ENCODE results near the gene SREBF1. TPM values are rescaled to one million over a fixed set of nuclear protein-coding genes. Genes with fewer than 3 reads are reported as not detected.

Gene SREBF1
- total and polyA plus RNA-seq, 2 of the 8 experiments (the other 6 are each of a cell fraction or from before 2014, with no cell fraction given): 28.6 to 70.8 TPM

GRCh38 chr17:17794382-17794781 lies 42.4 kb downstream of the SREBF1 start:
- no peak for TF ChIP-seq SP1 (IDR thresholded peaks at IDR 0.05; ENCODE audit: low read depth, low read length)
- no peak for TF ChIP-seq CHD1 (IDR thresholded peaks at IDR 0.05; ENCODE audit: low read depth, low read length)
- no peak for TF ChIP-seq MAFK (IDR thresholded peaks at IDR 0.05; ENCODE audit: low read depth, low read length)
- no peak for TF ChIP-seq CHD2 (IDR thresholded peaks at IDR 0.05; ENCODE audit: low read length)
- TF ChIP-seq E2F6 (IDR thresholded peaks at IDR 0.05): no peak
- no peak for TF ChIP-seq SUZ12 (IDR thresholded peaks at IDR 0.05; ENCODE audit: low read length)
- no peak for TF ChIP-seq SP4 (IDR thresholded peaks at IDR 0.05; ENCODE audit: low read length)
- TF ChIP-seq SRF (IDR thresholded peaks at IDR 0.05; ENCODE audit: low read depth, low read length): no peak
- TF ChIP-seq RBBP5 (IDR thresholded peaks at IDR 0.05; ENCODE audit: borderline replicate concordance, low read depth, low read length): no peak
- H3K56ac ChIP-seq (replicated peaks; ENCODE audit: insufficient read length, low read depth, low read length): no peak overlapping the region
- no peak overlapping the region for H3K18ac ChIP-seq (ENCODE audit: extremely low read depth, low read length)
- POLR2A ChIA-PET (ENCODE audit: partially characterized antibody): interaction anchor here (0.8 to 3.6 kb wide), 7 partner anchors 9 to 43 kb away, joined by 3 to 20 read pairs (median 4); no protein-coding TSS in a partner anchor
- H2BK120ac ChIP-seq (replicated peaks; ENCODE audit: low read depth, low read length): no peak overlapping the region
- H2BK20ac ChIP-seq (ENCODE audit: low read length): no peak overlapping the region
- peaks cover 3% of the 10 kb centered on the region; the same call in 1 of the 2 replicates for H3K23me2 ChIP-seq (ENCODE audit: low read depth, low read length)
- H2BK12ac ChIP-seq (ENCODE audit: low read depth, low read length): 0 out of 2 replicates have a peak overlapping the region, but pooled peaks have one; percentile 27
- H3K9ac ChIP-seq (replicated peaks in 1 of 4; ENCODE audit: extremely low read depth in 1 of 4, low read depth in 3 of 4, low read length in 3 of 4): no peak overlapping the region
- H3K36me3 ChIP-seq (ENCODE audit: control insufficient read depth in 2 of 4, insufficient read depth in 4 of 4, low read length in 3 of 4): no peaks in the 10 kb centered on the region
- H3K27ac ChIP-seq (ENCODE audit: low read depth, low read length): no peak overlapping the region
- peaks cover 5 to 31% (median 22%) of the 10 kb centered on the region in 4 experiments for H3K4me1 ChIP-seq (replicated peaks in 1 of 4; ENCODE audit: control insufficient read depth in 3 of 4, insufficient read depth in 4 of 4, low read length in 3 of 4)
- H3K14ac ChIP-seq (ENCODE audit: insufficient read length): no peak overlapping the region
- H4K91ac ChIP-seq (replicated peaks; ENCODE audit: insufficient read length, low read length): no peak overlapping the region
- H3K4me2 ChIP-seq (ENCODE audit: insufficient read depth in 1 of 2, low read depth in 2 of 2, low read length in 2 of 2): no peak overlapping the region
- peaks cover 0 to 6% of the 10 kb centered on the region in 2 experiments for H4K20me1 ChIP-seq (replicated peaks in 1 of 2; ENCODE audit: control insufficient read depth in 1 of 2, insufficient read depth in 2 of 2, low read length in 2 of 2)
- H4K5ac ChIP-seq (ENCODE audit: insufficient read length, low read depth, low read length): no peak overlapping the region
- no peaks in the 10 kb centered on the region for H3K79me2 ChIP-seq (ENCODE audit: control insufficient read depth in 1 of 2, insufficient read depth in 2 of 2, low read length in 2 of 2)
- no peak overlapping the region for H2BK5ac ChIP-seq (ENCODE audit: low read depth, low read length)
- H3K27me3 ChIP-seq (replicated peaks in 1 of 4; ENCODE audit: control insufficient read depth in 3 of 4, extremely low read depth in 1 of 4, insufficient read depth in 3 of 4, low read length in 3 of 4): peaks cover 0 to 28% (median 20%) of the 10 kb centered on the region in 4 experiments; a peak in 6 of 7 replicates
- H3K23ac ChIP-seq (ENCODE audit: insufficient read length): no peak overlapping the region
- H2BK15ac ChIP-seq (ENCODE audit: low read length): 0 out of 2 replicates have a peak overlapping the region, but pooled peaks have one; percentile 88
- H3K9me3 ChIP-seq (ENCODE audit: insufficient read depth in 2 of 2, low read depth in 1 of 2, low read length in 1 of 2): no peaks in the 10 kb centered on the region
- CTCF ChIA-PET (ENCODE audit: partially characterized antibody): interaction anchor here (0.8 to 3.4 kb wide), 5 partner anchors 10 to 51 kb away, joined by 3 to 13 read pairs (median 3); no protein-coding TSS in a partner anchor
- H2AK5ac ChIP-seq (ENCODE audit: low read depth, low read length): 0 out of 2 replicates have a peak overlapping the region, but pooled peaks have one; percentile 39
- no peak for DNase-seq (ENCODE audit: low read depth in 1 of 2, low spot score in 2 of 2)
- no peak for FAIRE-seq
- no peak overlapping the region for H2AFZ ChIP-seq (ENCODE audit: low read length)
- no peak overlapping the region for H3K4ac ChIP-seq (replicated peaks; ENCODE audit: insufficient read length, low read depth, low read length)
- H3K79me1 ChIP-seq (ENCODE audit: low read depth, low read length): no peaks in the 10 kb centered on the region
- no peak overlapping the region for H3K4me3 ChIP-seq (ENCODE audit: extremely low read depth in 1 of 4, insufficient read depth in 2 of 4, low read depth in 3 of 4, low read length in 4 of 4)
- WGBS, 2 experiments (ENCODE audit: extremely low coverage in 1 of 2, insufficient coverage in 1 of 2, insufficient read length in 1 of 2, insufficient replicate concordance in 2 of 2, low coverage in 1 of 2, low lambda C conversion rate in 2 of 2, missing lambda C conversion rate in 1 of 2): 89% methylated on average over 31 of the region's 31 CpGs; no CpG with 5 or more reads in 1 of the 2 experiments
- no peak overlapping the region; the same call in 1 of the 2 replicates for H4K8ac ChIP-seq (ENCODE audit: extremely low read depth, insufficient read depth, low read length)
